ENCODE data around the gene HPS3. TPM values are rescaled to one million over a fixed set of nuclear protein-coding genes. Genes with fewer than 3 reads are reported as not detected.

Gene HPS3
- total RNA-seq, 2 experiments from 2014 or later: 14.0 to 17.5 TPM

- H3K9me3 Mint-ChIP-seq: peaks cover 11% of the 10 kb centered on the region
- no peak overlapping the region for H3K4me3 Mint-ChIP-seq
- no peaks in the 10 kb centered on the region for H3K36me3 Mint-ChIP-seq
- no peaks in the 10 kb centered on the region for H3K4me1 Mint-ChIP-seq
- no peak overlapping the region for H3K27ac Mint-ChIP-seq
- no peak for DNase-seq
- no peaks in the 10 kb centered on the region for H3K27me3 Mint-ChIP-seq
These were observed 25.0 kb upstream of the HPS3 start for GRCh38 chr3:149104484-149104883.

DNA sequence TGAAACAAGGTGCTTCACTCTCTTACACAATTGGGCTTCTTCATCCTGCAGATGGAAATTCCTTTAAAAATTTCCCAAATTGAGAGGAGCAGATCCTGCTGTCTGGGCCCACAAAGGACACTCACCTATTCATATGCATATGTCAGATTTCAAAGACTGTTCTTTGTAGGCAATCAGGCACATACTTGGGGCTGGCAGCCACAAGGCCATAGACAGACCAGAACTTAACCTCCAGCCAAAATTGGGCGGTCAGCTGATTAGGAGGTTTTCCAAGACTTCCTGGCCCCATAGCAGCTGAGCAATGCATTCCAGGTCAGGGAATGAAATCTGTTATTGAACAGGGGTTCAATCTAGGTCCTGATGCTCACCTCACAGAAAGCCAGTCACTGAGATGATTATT, 15.0 kb upstream of the HPS3 start:
- Mint-ChIP-seq H3K9me3 (peaks cover 3% of the 10 kb centered on the region), H3K27me3 (no peaks in the 10 kb centered on the region), H3K36me3 (no peaks in the 10 kb centered on the region)

GRCh38 chr3:149115114-149115513, 14.3 kb upstream of the HPS3 start:
- H3K36me3 Mint-ChIP-seq: no peaks in the 10 kb centered on the region
- H3K4me3 Mint-ChIP-seq: no peak overlapping the region
- no peaks in the 10 kb centered on the region for H3K4me1 Mint-ChIP-seq
- no peak overlapping the region for H3K27ac Mint-ChIP-seq
- no peaks in the 10 kb centered on the region for H3K27me3 Mint-ChIP-seq
- peaks cover 2% of the 10 kb centered on the region for H3K9me3 Mint-ChIP-seq
- DNase-seq: no peak

More for the DNA sequence above, 15.0 kb upstream of the HPS3 start:
- no peaks in the 10 kb centered on the region for H3K4me1 Mint-ChIP-seq
- DNase-seq: no peak
- H3K27ac Mint-ChIP-seq: no peak overlapping the region
- no peak overlapping the region for H3K4me3 Mint-ChIP-seq

DNA sequence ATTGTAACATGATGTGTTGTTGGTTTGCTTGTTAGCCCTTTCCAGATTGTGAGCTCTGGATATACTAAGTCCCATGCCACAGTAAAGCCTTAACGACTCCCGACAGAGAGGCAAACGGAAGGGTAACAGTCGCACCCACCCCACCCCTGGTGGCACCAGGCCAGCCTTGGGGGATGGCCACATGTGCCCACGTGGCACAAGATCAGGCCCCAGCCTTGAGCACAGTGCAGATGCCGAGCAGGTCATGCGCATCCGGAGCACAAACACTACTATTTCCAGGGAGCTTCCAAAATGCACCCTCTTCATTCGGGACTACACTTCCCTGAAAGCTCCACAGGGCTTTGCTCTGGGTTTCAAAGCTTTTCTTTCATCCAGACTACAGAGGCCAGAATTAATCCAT, 10.7 kb upstream of the HPS3 start:
- no peaks in the 10 kb centered on the region for H3K4me1 Mint-ChIP-seq
- no peaks in the 10 kb centered on the region for H3K36me3 Mint-ChIP-seq
- no peak for DNase-seq
- no peaks in the 10 kb centered on the region for H3K9me3 Mint-ChIP-seq
- no peaks in the 10 kb centered on the region for H3K27me3 Mint-ChIP-seq
- no peak overlapping the region for H3K27ac Mint-ChIP-seq
- H3K4me3 Mint-ChIP-seq: no peak overlapping the region

DNA sequence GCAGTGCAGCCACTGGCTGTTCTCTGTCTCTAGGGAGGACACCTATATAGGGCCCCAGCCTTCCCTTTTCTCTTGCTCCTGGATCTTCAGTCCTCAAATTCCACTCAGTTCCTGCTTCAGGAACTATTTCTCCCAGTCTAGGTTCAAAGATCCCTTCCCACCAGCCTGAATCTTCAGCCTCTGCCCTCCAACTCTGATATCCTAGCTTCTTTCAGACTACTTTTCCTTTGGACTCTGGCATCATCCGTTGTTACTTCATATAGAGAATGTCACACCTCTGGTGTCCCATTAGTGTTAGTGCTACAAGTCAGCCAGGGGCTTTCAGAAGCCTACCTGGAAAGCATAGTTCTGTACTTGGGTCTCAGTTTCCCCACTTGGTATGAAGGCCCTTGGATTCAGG, 10.0 kb upstream of the HPS3 start:
- Mint-ChIP-seq H3K4me1 (no peaks in the 10 kb centered on the region), H3K27me3 (no peaks in the 10 kb centered on the region), H3K4me3 (no peak overlapping the region), H3K27ac (no peak overlapping the region), H3K36me3 (no peaks in the 10 kb centered on the region), H3K9me3 (no peaks in the 10 kb centered on the region)
- DNase-seq: no peak

DNA sequence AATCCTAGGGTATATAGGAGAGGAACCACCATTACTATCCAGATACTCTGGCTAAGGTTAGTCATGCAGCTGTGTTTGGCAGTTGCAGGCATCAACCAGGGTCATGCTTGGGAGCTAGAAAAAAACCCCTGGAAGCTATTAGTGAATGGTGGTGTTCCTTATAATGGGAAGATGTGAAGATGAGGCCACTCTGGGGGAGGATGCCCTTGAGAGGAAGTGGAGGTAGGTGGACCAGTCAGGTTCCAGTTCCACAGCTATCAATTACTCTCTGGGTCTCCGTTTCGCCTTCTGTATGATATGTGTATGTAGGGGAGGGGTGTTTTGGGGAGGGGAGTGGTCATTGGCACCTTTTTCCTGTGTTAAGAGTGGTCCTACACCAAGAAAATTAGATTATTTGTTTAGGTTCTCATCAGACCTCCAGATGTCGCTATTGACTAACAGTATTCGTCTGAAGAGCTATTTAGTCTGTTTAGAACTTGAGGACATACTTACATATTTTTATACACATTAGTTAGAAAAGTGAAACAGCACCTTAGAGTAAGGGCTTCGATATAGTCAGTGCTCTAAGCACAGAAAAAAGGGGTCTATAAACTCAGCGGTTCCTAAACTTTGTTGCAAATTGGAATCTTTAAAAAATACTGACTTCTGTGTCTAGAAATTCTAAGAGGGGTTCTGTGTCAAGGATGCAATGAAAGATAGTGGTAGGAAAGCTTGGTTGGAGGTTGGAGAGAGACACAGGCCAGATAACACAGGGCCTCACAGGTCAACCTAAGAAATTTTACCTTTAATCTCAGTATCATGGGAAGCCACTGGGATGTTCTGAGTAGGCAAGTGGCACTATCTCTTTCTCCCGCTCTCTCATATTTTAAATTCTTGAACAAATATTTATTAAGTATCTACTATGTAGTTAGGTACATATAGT, 9.1 kb upstream of the HPS3 start:
- H3K36me3 Mint-ChIP-seq: no peaks in the 10 kb centered on the region
- H3K4me1 Mint-ChIP-seq: no peaks in the 10 kb centered on the region
- no peak for DNase-seq
- no peak overlapping the region for H3K27ac Mint-ChIP-seq
- no peaks in the 10 kb centered on the region for H3K9me3 Mint-ChIP-seq
- H3K27me3 Mint-ChIP-seq: no peaks in the 10 kb centered on the region
- no peak overlapping the region for H3K4me3 Mint-ChIP-seq

DNA sequence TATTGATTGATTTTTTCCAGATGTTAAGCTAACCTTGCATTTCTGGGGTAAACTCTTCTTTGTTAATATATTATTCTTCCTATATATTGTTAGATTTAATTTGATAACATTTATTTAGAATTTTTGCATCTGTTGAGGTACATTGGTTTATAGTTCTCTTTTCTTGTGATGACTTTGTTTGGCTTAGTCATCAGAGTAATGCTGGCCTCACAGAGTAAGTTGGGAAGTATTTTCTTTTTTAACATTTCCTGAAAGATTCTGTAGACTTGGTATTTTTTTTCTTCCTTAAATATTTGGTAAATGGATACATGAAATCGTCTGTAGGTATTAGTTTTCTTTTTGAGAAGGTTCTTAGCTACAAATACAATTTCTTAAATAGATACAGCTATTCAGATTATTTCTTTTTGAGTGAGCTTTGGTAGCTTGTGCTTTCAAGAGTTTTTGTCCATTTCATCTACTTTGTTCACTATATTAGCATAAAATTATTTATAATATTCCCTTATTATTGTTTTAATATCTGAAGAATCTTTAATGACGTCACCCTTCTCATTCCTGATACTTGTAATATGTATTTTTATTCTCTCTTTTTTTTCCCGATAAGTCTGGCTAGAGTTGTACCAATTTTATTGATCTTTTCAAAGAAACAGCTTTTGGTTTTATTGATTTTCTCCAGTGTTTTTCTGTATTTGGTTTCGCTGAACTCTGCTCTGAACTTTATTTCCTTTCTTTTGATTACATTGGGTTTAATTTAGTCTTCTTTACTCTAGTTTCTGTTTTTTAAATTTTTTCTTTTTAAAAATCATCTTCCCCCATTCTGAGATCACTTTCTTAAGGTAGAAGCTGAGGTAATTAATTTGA, 6.5 kb upstream of the HPS3 start:
- no peaks in the 10 kb centered on the region for H3K36me3 Mint-ChIP-seq
- no peak overlapping the region for H3K27ac Mint-ChIP-seq
- no peak for DNase-seq
- no peaks in the 10 kb centered on the region for H3K4me1 Mint-ChIP-seq
- H3K9me3 Mint-ChIP-seq: no peaks in the 10 kb centered on the region
- H3K27me3 Mint-ChIP-seq: no peaks in the 10 kb centered on the region
- no peak overlapping the region for H3K4me3 Mint-ChIP-seq

GRCh38 chr3:149128821-149129220, 617 bp upstream of the HPS3 start:
- no peaks in the 10 kb centered on the region for H3K27me3 Mint-ChIP-seq
- peaks cover 35% of the 10 kb centered on the region for H3K4me1 Mint-ChIP-seq
- no peak for DNase-seq
- H3K36me3 Mint-ChIP-seq: peaks cover 2% of the 10 kb centered on the region
- H3K4me3 Mint-ChIP-seq: peak overlapping the region; percentile 86
- H3K27ac Mint-ChIP-seq: peak overlapping the region; percentile 71
- no peaks in the 10 kb centered on the region for H3K9me3 Mint-ChIP-seq

GRCh38 chr3:149131589-149131988, 2.2 kb downstream of the HPS3 start:
- H3K4me3 Mint-ChIP-seq: peak overlapping the region; percentile 63
- peak overlapping the region; percentile 35 for H3K27ac Mint-ChIP-seq
- no peaks in the 10 kb centered on the region for H3K27me3 Mint-ChIP-seq
- DNase-seq: no peak
- H3K9me3 Mint-ChIP-seq: no peaks in the 10 kb centered on the region
- H3K4me1 Mint-ChIP-seq: peaks cover 43% of the 10 kb centered on the region
- peaks cover 8% of the 10 kb centered on the region for H3K36me3 Mint-ChIP-seq

DNA sequence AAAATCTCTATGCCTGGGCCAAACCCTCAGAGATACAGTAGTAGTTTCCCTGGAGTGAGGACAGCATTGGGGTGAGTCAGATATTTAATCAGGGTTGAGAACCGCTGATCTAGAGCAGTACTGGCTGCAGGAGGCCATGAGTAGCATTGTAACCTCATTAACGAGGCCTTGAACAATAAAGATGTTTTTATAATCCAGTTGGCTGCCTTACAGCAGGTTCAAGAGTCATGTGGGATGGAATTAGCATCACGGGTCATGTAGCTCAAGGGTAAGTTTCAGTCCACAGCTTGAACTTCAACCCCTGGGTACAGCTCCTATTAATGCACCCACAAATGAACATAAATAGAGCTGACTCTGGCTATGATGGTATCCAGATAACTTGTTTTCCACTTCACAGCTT, 5.1 kb downstream of the HPS3 start:
- H3K4me3 Mint-ChIP-seq: no peak overlapping the region
- no peak for DNase-seq
- H3K27me3 Mint-ChIP-seq: no peaks in the 10 kb centered on the region
- H3K27ac Mint-ChIP-seq: no peak overlapping the region
- H3K36me3 Mint-ChIP-seq: peaks cover 8% of the 10 kb centered on the region
- H3K9me3 Mint-ChIP-seq: no peaks in the 10 kb centered on the region
- peaks cover 41% of the 10 kb centered on the region for H3K4me1 Mint-ChIP-seq

DNA sequence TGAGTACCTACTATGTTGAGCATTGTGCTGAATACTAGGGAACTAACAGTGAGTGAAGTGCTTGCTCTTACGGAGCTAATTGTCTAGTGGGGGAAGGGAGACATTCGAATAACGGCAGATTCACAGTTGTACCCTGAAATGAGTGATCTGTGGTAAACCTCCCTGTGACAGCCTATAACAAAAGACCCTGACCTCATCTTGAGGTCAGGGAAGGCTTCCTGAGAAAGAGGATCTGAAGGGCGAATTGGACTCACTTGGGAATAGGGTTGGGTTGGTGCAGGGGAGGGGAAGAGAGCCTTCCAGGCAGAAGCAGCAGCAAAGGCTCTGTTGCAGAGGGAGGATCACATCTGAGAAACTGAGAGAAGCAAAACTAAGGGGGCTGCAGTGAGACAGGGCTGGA, 13.2 kb downstream of the HPS3 start:
- no peak for DNase-seq
- Mint-ChIP-seq H3K27ac (no peak overlapping the region), H3K4me1 (peaks cover 20% of the 10 kb centered on the region), H3K27me3 (no peaks in the 10 kb centered on the region), H3K9me3 (no peaks in the 10 kb centered on the region), H3K36me3 (peaks cover 27% of the 10 kb centered on the region), H3K4me3 (no peak overlapping the region)

- no peak for DNase-seq
- H3K27ac Mint-ChIP-seq: peak overlapping the region; percentile 40
- H3K4me1 Mint-ChIP-seq: peaks cover 11% of the 10 kb centered on the region
- no peak overlapping the region for H3K4me3 Mint-ChIP-seq
- no peaks in the 10 kb centered on the region for H3K27me3 Mint-ChIP-seq
- no peaks in the 10 kb centered on the region for H3K9me3 Mint-ChIP-seq
- peaks cover 27% of the 10 kb centered on the region for H3K36me3 Mint-ChIP-seq
These were observed 15.9 kb downstream of the HPS3 start for GRCh38 chr3:149145356-149145755.

- Mint-ChIP-seq H3K9me3 (no peaks in the 10 kb centered on the region), H3K4me1 (peaks cover 11% of the 10 kb centered on the region), H3K4me3 (no peak overlapping the region), H3K27me3 (no peaks in the 10 kb centered on the region), H3K27ac (no peak overlapping the region), H3K36me3 (peaks cover 27% of the 10 kb centered on the region)
- no peak for DNase-seq
These were observed 16.5 kb downstream of the HPS3 start for GRCh38 chr3:149145974-149146373.

- no peak overlapping the region for H3K4me3 Mint-ChIP-seq
- H3K27ac Mint-ChIP-seq: no peak overlapping the region
- H3K36me3 Mint-ChIP-seq: peaks cover 18% of the 10 kb centered on the region
- no peaks in the 10 kb centered on the region for H3K27me3 Mint-ChIP-seq
- no peak for DNase-seq
- peaks cover 19% of the 10 kb centered on the region for H3K4me1 Mint-ChIP-seq
- no peaks in the 10 kb centered on the region for H3K9me3 Mint-ChIP-seq
These were observed 21.0 kb downstream of the HPS3 start for GRCh38 chr3:149150436-149150835.

GRCh38 chr3:149151843-149152242, 22.4 kb downstream of the HPS3 start:
- DNase-seq: no peak
- no peak overlapping the region for H3K27ac Mint-ChIP-seq
- H3K27me3 Mint-ChIP-seq: no peaks in the 10 kb centered on the region
- H3K4me1 Mint-ChIP-seq: peaks cover 17% of the 10 kb centered on the region
- H3K36me3 Mint-ChIP-seq: peaks cover 17% of the 10 kb centered on the region
- no peak overlapping the region for H3K4me3 Mint-ChIP-seq
- no peaks in the 10 kb centered on the region for H3K9me3 Mint-ChIP-seq
